GM18502 (cell line): Measurements from ENCODE around the gene TMEM150B.

Source experiments
- ATAC-seq: cut with Tn5 transposase; IDR thresholded peaks from one replicate; pipeline ENCODE4 v1.9.1; 2021; ENCODE audit warnings: mild to moderate bottlenecking; ENCODE audit not compliant: unreplicated experiment, poor library complexity

Gene TMEM150B

GRCh38 chr19:55279770-55280643 lies 45.1 kb downstream of the TMEM150B start, which contains the start of gene HSPBP1:
Gene HSPBP1 (minus strand): TSS chr19:55280110. CDS start chr19:55279608, 502 bp downstream.
- peak; percentile 73 for ATAC-seq

GRCh38 chr19:55279340-55279739 lies 45.8 kb downstream of the TMEM150B start:
- no peak for ATAC-seq

GRCh38 chr19:55278391-55279135 lies 46.6 kb downstream of the TMEM150B start:
- no peak for ATAC-seq

DNA sequence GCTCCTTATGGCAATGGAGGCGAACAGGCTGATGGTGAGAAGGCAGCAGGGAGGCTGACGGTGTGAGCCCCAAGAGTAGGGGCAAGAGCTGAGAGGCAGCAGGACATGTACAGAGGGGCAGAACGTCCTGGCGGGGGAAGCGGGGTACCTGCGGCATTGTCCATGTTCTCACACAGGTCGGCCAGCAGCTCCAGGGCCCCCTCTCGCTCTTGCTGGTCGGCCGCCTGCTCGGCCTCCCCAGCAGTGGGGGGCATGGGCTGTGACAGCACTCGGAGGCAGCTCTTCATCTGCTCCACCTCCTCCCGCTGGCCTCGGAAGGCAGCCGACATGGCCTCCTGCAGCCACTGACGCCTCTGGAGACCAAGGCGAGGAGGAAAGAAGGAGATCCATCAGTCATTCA lies 47.6 kb downstream of the TMEM150B start:
- ATAC-seq, result no peak

DNA sequence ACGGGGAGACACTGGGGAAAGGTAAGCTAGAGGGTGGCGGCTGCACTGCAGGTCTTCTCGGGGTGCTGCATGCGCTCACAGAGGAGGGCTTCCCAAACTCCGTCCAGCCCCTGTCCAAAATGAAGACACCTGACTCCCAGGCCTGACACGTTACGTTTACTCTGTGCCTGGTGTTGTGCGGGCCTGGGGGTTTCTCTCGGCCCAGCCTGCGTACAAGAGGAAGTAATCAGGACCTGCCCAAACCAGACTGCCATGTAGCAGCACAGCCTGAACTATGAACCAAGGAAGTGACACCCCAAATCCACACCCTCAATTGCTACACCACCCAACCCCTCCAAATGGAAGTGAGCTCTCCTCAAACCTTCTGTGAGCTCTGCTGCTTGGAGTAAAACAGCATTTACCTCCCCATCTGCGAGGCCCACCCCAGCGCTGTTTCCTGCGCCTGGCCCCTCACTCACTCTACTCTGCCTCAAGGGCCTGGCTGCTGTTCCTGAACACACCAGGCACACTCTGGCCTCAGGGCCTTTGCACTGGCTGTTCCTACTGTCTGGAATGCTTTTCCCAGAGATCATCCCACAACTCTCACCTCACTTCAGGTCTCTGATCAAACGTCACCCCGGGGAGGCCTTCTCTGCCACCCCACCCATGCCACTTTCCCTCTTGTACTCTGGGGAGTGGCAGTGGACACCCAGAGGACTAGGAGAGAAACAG lies 48.3 kb downstream of the TMEM150B start:
- ATAC-seq, result no peak

DNA sequence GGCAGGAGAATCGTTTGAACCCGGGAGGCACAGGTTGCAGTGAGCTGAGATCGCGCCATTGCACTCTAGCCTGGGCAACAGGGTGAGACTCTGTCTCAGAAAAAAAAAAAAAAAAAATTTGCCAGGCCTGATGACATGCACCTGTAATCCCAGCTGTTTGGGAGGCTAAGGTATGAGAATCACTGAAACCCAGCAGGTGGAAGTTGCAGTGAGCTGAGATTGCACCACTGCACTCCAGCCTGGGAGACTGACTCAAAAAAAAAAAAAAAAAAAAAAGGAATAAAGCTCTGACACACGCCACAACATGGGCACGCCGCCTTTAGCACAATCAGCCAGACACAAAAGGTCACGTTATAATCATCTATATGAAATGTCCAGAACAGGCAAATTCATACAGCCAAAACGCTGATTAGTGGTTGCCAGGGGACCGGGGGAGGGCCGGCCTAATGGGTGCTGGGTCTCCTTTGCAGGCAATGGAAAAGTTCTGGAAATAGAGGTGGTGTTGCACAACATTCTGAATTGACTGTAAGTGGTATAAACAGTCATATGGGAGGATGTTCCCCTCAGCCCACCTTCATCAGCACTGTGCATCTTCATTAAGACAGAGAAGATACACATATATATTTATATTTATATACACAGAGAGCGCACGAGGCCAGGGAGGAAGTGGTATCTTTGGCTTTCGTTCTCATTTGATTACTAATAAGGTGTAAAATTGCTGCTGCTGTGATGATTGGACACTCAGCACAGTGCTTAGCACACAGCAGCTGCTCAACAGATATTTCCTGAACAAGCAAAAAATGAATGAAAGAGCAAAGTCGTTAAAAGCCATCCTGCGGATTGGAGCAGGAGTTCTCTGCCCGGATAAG lies 49.1 kb downstream of the TMEM150B start:
- ATAC-seq, result peak; percentile 58

DNA sequence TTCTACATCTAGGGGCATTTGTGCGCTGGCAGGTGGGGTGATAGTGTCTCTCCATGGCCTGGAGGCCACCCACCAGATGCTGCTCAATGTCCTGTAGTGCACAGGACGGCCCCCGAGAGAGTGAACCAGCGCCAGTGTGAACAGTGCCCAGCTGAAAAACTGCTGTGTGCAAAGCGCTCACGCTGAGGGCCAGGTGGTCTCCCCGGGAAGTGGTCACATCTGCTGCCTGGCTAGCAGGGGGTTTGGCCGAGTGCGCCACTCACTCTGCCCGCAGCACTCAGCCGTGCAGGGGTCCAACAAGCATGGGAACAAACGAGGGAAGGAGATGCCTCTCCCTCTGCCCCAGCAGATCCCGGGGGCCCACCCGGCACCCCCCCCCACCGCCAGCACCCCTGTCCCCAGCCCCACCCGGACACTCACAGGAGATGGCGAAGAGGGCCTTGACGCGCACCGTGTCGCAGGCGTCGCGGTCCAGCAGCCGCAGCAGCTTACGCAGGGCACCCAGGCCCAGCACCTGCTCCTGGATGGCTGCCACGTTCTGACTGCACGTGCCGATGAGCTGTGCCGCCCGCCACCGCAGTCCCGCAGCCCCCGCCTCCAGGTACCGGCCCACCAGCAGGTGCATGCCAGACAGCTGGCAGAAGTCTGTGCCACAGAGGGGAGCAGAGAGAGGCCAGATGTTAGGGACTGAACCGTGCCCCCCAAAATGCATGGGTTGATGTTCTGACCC lies 51.0 kb downstream of the TMEM150B start:
- no peak for ATAC-seq

DNA sequence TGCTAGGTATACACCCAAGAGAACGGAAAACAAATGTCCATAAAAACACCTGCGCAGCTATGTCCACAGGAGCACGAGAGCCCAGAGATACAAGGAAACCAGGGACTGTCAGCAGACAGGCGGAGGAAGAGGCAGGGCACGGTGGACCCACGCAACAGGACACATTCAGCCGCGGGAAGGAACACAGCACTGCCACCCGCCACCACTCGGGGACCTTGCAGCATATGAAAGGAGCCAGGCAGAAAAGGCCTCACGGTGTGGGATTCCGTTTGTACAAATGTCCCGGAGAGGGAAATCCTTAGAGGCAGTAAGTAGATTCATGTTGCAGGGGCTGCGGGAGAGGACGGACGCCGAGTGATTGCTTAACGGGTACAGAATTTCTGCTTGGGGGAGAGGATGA lies 53.0 kb downstream of the TMEM150B start:
- no peak for ATAC-seq

GRCh38 chr19:55270172-55270942 lies 54.8 kb downstream of the TMEM150B start:
- no peak for ATAC-seq

DNA sequence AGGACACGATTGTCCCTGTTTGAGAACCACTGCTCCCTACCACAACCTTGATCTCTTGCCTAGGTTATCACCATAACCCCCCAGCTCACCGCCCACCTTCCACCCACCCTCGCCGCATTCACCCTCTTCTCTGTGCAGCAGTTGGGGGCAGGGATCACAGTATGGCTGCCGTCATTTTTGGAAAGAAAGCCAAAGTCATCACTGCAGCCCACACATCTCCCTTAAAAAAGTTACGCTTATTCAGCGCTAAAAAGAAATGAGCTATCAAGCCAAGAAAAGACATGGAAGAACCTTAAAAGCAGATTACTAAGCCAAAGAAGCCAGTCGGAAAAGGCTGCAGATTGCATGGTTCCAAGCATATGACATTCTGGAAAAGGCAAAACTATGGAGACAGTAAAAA lies 55.8 kb downstream of the TMEM150B start:
- ATAC-seq, result no peak

GRCh38 chr19:55266840-55267239 lies 58.3 kb downstream of the TMEM150B start:
- no peak for ATAC-seq

DNA sequence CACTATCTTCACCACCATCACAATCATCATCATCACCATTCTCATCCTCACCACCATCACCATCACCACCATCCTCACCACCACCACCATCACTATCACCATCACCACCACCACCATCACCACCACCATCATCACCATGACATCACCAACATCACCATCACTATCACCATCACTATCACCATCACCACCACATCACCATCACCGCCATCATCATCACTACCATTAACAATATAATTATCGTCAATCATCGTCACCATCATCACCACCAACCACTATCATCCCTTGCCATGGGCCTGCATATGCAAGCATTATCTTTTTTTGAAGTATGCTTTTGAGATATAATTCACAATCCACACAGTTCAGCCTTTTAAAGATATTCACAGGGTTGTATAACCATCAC lies 58.7 kb downstream of the TMEM150B start:
- ATAC-seq, result no peak

DNA sequence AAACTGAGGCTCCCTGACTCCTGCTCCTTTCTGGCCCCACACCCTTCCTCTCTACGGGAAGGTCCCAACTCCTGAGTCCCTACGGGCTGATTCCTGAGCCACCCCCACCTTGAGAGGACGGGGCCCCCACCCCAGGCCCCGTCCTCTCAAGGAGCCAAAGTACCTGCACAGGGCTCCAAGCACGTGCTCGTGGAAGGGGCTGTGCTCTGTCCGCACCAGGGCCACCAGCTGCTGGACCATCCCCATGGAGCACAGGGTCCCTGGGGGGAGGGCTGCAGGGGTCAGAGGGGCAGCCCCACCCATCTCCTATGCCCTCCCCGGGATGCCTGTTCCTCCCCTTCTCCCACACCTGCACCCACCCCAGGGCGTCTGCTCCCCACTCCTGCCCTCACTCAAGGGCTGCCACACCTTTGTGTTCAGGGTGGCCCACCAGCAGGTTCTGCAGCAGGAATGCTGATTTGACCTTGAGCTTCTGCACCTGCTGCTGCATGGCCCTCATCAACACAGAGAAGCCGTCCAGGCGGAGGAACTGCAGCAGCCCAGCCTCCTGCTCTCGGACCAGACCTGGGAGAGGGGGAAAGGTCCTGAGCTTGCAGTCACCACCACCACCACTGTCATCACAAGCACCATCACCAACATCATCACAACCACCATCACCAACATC lies 59.3 kb downstream of the TMEM150B start:
- ATAC-seq, result no peak

DNA sequence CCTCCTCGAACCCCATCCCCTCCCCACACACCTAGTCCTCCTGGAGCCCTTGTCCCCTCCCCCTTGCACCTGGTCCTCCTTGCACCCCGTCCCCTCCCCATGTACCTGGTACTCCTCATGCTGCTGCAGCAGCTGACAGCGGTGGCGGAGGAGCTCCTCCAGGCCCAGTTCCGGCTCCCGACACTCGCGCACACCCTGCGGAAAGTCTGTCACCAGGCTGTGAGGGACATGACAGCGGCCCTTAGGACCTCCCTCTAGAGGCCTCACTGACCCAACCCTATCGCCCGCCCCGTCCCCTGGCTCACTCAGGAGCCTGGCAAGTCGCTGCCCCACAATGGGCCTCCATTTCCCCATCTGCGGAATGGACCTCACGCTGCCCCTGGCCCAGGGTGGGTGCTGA lies 60.0 kb downstream of the TMEM150B start:
- ATAC-seq, result no peak

- no peak for ATAC-seq
These were observed 60.6 kb downstream of the TMEM150B start for GRCh38 chr19:55264531-55264930.
